Kidney epithelial cell (primary cell): Measurements from ENCODE around the gene CCN2. TPM values are rescaled to one million over a fixed set of nuclear protein-coding genes. Genes with fewer than 3 reads are reported as not detected.

Experiments
- DNase-seq: peaks from one replicate; pipeline ENCODE4 v3.0.0-alpha.2; 2010; ENCODE audit warnings: low read depth
- H3K27me3 ChIP-seq: 2 replicates; pipeline ENCODE4 v1.6.0; 2011; ENCODE audit warnings: low read length; ENCODE audit not compliant: control insufficient read depth, insufficient read depth
- H3K36me3 ChIP-seq: 2 replicates; pipeline ENCODE4 v1.5.1; 2011; ENCODE audit warnings: low read length; ENCODE audit not compliant: control insufficient read depth, insufficient read depth
- H3K4me3 ChIP-seq: 2 replicates; pipeline ENCODE4 v1.5.1; 2011; ENCODE audit warnings: low read depth, mild to moderate bottlenecking, control low read depth, low read length
- total RNA-seq: library from RNA; depleted of rRNA; stranded (reverse); fragments of >200 nt; gene quantifications from 2 replicates; pipeline ENCODE4 v1.2.3, GENCODE V29; 2015
- TF ChIP-seq, protein P1 (sequence below): IDR thresholded peaks from 2 replicates; pipeline ENCODE4 v1.5.1; 2011; ENCODE audit warnings: mild to moderate bottlenecking, moderate library complexity, low read length, control low read depth, inconsistent platforms; ENCODE audit not compliant: insufficient read depth, poor library complexity, severe bottlenecking

CCN2 gene
- total RNA-seq, 1 donor from 2014 or later = 172 TPM

DNA sequence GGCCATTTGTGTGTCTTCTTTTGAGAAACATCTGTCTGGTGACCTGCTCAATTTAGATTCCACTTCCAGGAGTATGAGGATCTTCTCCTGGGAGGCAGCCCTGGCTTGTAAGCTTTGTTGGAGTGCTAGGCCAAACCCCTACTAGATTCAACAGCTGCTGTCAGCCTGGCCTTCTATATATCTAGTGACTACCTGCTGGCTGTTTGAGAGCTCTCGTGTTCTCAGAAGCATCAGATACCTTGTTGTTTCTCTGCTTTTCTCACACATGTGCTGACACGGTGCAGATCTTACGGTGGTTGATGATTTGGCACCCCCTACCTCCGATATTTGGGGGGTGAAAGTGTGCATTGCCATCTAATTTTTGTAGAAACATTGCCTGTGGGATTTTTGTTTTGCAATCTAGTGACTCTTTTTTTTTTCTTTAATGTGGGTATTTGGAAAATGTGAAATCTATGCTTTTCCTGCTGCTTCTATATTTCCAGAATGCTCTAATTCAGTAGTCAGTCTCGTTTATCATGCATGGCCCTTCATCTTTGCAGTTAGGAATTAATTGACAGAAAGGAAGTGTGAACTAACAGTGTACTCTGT, 4.7 kb downstream of the CCN2 start:
- Histone ChIP-seq H3K36me3 (peaks cover 2% of the 10 kb centered on the region), H3K4me3 (no peak overlapping the region), H3K27me3 (no peaks in the 10 kb centered on the region)
- DNase-seq = peak; percentile 7
- TF ChIP-seq, protein P1, sequence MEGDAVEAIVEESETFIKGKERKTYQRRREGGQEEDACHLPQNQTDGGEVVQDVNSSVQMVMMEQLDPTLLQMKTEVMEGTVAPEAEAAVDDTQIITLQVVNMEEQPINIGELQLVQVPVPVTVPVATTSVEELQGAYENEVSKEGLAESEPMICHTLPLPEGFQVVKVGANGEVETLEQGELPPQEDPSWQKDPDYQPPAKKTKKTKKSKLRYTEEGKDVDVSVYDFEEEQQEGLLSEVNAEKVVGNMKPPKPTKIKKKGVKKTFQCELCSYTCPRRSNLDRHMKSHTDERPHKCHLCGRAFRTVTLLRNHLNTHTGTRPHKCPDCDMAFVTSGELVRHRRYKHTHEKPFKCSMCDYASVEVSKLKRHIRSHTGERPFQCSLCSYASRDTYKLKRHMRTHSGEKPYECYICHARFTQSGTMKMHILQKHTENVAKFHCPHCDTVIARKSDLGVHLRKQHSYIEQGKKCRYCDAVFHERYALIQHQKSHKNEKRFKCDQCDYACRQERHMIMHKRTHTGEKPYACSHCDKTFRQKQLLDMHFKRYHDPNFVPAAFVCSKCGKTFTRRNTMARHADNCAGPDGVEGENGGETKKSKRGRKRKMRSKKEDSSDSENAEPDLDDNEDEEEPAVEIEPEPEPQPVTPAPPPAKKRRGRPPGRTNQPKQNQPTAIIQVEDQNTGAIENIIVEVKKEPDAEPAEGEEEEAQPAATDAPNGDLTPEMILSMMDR = no peak

DNA sequence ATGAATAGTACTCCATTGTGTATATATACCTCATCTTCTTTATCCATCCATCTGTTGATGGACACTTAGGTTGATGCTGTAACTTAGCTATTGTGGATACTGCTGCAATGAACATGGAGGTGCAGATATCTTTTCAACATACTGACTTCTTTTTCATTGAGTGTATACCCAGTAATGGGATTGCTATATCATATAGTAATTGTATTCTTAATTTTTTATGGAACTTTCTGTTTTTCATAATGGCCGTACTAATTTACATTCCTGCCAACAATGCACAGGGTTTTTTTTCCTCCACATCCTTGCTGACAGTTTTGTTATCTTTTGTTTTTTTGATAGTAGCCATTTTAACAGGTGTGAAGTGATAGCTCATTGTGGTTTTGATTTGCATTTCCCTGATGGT, 5.2 kb downstream of the CCN2 start:
- DNase-seq = no peak
- H3K4me3 ChIP-seq = no peak overlapping the region
- H3K27me3 ChIP-seq = no peaks in the 10 kb centered on the region
- H3K36me3 ChIP-seq = peaks cover 2% of the 10 kb centered on the region
- TF ChIP-seq, protein P1 = no peak

DNA sequence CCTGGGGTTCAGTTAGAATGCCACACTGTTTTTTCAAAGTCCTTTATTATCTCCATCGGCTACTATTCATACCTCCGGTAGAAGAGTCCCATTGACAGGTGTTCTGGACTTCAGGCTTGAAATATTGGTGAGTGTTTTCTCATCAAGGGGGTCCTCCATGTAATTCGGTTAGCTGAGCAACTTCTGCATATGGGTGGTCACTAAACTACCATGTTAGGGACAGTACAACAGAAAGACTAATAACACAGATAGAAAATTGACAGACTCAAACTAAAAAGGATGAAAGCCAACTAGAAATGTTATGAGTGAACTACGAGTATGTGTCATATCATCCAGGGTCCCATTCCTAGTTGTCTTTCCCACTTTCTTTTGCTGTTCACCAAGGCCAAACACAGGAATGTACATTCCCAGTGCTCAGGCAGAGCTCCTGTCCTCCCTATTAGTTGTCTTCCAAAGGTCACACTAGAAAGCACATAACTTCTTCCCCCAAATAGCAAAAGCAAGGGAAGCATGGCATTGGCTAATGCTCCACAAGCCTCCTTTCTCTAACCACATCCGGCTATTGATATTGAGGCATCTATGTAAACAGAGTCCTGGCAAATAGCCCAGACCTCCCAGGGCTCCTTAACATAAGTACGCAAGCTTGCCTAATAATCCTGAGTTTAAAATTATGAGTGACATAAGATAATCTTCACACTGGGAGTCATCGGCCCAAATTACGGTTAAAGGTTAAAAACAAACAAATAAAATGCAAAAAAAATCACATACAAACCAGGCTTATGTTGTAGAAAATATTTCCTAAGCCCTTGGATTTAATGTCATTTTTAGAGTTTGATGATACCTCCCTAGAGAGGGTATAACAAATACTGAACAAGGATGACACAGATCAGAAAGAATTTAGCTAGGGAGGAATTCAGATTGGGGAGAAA, 13.2 kb downstream of the CCN2 start:
- Histone ChIP-seq H3K36me3 (no peaks in the 10 kb centered on the region), H3K4me3 (no peak overlapping the region), H3K27me3 (no peaks in the 10 kb centered on the region)
- TF ChIP-seq, protein P1 = no peak
- DNase-seq = peak; percentile 56

DNA sequence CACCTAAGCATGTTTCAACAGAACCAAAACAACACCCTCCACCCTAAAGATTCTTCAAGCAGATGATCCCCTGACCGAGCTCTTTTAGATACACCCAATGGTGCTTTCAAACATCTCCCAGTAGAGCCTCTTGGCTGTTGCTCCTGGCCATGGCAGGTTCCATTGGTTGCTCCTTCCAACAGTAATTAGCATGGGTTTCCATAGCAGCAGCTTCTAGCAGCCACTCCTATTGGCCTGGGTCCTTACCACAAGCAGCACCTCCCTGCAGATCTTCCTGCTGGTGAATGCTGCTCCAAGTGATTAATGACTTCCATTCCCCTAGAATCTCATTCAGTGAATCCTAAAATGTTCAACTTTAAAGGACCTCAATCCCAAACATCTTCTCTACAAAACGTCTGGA, 13.9 kb downstream of the CCN2 start:
- no peaks in the 10 kb centered on the region for H3K27me3 ChIP-seq
- no peak overlapping the region for H3K4me3 ChIP-seq
- no peak for DNase-seq
- H3K36me3 ChIP-seq = no peaks in the 10 kb centered on the region
- TF ChIP-seq, protein P1 = no peak

DNA sequence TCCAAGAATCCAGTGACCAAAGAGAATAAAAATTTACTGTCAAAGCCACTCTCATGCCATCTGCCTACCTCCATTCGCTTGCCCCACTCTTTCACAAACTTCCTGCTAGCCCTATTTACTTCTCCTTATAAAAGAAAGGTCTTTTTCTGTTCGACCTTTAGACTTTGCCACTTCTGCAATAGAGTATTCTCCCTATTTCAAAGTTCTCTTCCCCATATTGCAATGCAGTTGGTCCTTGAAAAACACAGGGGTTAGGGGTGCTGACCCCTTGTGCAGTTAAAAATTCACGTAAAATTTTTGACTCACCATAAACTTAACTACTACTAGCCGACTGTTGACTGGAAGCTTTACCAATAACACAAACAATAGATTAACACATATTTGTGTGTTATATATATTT, 15.0 kb downstream of the CCN2 start:
- TF ChIP-seq, protein P1 = no peak
- no peaks in the 10 kb centered on the region for H3K36me3 ChIP-seq

More for the DNA sequence above, 15.0 kb downstream of the CCN2 start:
- Histone ChIP-seq H3K27me3 (no peaks in the 10 kb centered on the region), H3K4me3 (no peak overlapping the region)
- DNase-seq = no peak
